ENCODE measurements around the gene MSANTD4.

MSANTD4 gene

DNA sequence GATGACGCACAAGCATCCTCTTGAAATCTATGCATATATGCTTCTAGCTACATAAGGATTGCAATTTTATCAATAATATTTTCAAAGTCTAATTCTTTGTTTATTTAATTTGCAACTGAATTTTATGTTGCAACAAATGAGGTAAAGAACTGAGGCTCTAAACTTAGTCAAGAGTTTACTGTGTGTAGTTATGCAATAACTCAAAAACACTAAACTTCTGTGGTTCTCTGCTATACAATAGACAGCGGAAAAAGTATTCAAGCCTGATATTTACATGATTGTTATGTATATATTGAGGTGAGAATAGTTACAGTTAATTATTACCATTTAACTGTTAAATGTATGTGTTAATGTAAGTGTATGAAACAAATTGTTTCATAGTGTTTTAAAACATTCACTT, 32.9 kb downstream of the MSANTD4 start:
- TF ChIP-seq, protein P1, sequence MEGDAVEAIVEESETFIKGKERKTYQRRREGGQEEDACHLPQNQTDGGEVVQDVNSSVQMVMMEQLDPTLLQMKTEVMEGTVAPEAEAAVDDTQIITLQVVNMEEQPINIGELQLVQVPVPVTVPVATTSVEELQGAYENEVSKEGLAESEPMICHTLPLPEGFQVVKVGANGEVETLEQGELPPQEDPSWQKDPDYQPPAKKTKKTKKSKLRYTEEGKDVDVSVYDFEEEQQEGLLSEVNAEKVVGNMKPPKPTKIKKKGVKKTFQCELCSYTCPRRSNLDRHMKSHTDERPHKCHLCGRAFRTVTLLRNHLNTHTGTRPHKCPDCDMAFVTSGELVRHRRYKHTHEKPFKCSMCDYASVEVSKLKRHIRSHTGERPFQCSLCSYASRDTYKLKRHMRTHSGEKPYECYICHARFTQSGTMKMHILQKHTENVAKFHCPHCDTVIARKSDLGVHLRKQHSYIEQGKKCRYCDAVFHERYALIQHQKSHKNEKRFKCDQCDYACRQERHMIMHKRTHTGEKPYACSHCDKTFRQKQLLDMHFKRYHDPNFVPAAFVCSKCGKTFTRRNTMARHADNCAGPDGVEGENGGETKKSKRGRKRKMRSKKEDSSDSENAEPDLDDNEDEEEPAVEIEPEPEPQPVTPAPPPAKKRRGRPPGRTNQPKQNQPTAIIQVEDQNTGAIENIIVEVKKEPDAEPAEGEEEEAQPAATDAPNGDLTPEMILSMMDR (IDR thresholded peaks at IDR 0.05; ENCODE audit: low read depth, low read length, missing control alignments), result no peak
- no peak overlapping the region for H3K4me3 ChIP-seq (ENCODE audit: low read depth, low read length)
- DNase-seq (ENCODE audit: low read depth), result no peak

DNA sequence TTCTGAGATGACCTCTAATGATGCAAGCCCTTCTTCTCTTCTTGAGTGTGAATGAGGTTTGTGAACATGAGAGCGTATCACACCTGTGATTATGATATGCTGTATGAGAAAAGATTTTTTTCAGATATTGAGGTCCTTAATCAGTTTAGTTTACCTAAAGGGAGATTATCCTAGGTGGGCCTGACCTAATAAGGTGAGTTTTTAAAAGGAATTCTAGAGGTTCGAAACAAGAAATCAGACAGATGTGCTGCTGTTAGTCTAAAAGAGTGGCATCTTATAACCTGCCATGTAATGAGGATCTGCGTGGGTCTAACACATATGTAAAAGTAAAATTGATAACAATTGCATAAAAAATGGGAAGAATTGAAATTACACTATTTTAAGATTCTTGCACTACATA, 33.8 kb downstream of the MSANTD4 start:
- H3K4me3 ChIP-seq (ENCODE audit: low read depth, low read length), result no peak overlapping the region
- no peak for DNase-seq (ENCODE audit: low read depth)
- TF ChIP-seq, protein P1 (IDR thresholded peaks at IDR 0.05; ENCODE audit: low read depth, low read length, missing control alignments), result no peak

DNA sequence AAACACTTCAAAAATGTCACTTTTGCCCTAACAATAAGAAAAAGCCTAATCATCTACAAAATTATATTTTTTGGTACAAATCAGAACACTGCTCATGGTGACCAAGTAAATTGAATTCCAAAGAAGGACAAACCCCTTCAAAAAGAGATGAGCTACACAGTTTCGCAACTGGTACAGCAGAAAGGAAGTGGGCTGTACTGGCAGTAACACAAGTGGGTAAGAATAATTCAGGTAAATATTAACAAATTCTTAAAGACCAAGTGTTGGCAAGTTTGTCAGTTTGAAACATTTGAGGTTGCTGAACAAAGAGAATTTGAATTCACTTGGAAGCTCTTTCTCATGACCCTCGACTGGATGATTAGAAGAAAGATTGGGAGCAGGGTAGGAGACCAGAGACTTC, 35.5 kb downstream of the MSANTD4 start:
- DNase-seq (ENCODE audit: low read depth), result no peak
- TF ChIP-seq, protein P1 (IDR thresholded peaks at IDR 0.05; ENCODE audit: low read depth, low read length, missing control alignments), result no peak
- H3K4me3 ChIP-seq (ENCODE audit: low read depth, low read length), result no peak overlapping the region

DNA sequence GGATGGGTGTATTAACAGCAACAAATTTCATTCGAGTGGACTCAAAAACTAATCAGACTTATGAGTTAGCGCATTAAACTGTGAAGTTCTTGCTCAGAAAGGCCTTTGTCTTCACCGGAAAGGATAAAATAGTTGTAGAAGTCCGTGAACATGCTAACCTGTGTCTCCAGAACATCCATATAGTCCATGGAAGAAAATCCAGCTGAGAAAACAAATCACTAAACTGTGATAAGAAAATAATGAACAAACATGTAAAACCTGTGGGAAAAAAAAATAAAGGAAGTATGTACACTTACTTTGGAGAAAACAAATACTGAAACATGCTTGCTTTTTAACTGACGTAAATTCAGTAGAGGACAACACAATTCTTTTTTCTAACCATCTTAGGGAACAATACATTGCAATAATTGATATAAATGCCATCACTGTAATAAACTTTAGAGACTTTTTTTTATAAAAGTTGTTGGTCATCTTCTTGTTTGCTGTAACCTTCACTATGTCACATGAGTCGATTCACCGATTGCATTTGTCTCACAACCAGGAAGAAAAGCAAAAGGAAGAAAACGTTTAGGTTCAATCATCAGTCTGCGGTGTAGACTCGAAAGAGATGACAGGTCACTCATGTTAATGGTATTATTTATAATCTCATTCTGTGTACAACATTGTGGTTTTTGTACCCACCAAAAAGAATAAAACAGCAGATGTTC, 41.9 kb downstream of the MSANTD4 start:
- TF ChIP-seq, protein P1 (IDR thresholded peaks at IDR 0.05; ENCODE audit: low read depth, low read length, missing control alignments), result no peak
- DNase-seq (ENCODE audit: low read depth), result no peak
- no peak overlapping the region for H3K4me3 ChIP-seq (ENCODE audit: low read depth, low read length)

DNA sequence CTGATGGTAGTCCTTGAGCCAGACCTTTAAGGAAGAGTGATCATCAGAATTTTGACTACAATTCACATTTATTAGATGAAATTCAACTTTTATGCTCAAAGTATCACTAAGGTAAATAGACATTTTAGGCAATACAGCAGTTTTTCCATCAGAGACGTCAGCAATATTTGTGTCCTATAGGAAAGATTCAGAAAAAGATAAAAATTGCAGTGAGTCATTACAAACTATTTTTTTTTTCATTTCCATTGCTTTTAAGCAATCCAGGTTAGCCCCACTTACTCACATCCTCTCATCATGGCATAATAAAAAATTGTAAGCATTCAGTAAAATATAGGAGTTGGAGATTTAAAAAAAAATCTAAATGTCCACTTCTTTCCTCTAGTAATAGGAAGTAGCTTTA, 46.9 kb downstream of the MSANTD4 start:
- H3K4me3 ChIP-seq (ENCODE audit: low read depth, low read length), result no peak overlapping the region
- TF ChIP-seq, protein P1 (IDR thresholded peaks at IDR 0.05; ENCODE audit: low read depth, low read length, missing control alignments), result no peak
- DNase-seq (ENCODE audit: low read depth), result no peak

DNA sequence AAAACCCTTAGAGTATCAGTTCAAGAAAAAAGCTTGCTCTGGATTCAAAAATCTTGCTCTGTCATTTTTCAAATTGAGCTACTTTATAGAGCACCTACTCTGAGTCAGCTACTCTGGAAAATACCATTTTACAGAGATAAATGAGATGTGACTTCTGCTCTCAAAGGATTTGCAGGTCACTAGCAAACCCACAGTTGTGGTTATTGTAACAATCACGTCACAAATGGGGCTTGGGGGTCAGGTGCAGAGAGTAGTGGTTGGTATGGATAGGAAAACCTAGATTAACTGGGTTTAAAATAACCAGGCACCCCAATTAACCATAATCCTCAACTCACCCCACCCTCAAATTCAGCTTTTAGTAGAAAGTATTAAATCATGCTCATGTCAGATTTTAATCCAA, 52.3 kb downstream of the MSANTD4 start:
- H3K4me3 ChIP-seq (ENCODE audit: low read depth, low read length), result no peak overlapping the region
- no peak for DNase-seq (ENCODE audit: low read depth)
- TF ChIP-seq, protein P1 (IDR thresholded peaks at IDR 0.05; ENCODE audit: low read depth, low read length, missing control alignments), result no peak

Measured in GM12864 (cell line).